HG03521 (cell line): ENCODE measurements around the gene C6orf120.
A peak's percentile ranks its signal among the peaks of the same experiment; 100 is the strongest.

ENCODE experiments used
- ATAC-seq: cut with Tn5 transposase; IDR thresholded peaks from one replicate; pipeline ENCODE4 v1.9.1; 2021; ENCODE audit warnings: mild to moderate bottlenecking, moderate library complexity; ENCODE audit not compliant: unreplicated experiment

The C6orf120 gene

DNA sequence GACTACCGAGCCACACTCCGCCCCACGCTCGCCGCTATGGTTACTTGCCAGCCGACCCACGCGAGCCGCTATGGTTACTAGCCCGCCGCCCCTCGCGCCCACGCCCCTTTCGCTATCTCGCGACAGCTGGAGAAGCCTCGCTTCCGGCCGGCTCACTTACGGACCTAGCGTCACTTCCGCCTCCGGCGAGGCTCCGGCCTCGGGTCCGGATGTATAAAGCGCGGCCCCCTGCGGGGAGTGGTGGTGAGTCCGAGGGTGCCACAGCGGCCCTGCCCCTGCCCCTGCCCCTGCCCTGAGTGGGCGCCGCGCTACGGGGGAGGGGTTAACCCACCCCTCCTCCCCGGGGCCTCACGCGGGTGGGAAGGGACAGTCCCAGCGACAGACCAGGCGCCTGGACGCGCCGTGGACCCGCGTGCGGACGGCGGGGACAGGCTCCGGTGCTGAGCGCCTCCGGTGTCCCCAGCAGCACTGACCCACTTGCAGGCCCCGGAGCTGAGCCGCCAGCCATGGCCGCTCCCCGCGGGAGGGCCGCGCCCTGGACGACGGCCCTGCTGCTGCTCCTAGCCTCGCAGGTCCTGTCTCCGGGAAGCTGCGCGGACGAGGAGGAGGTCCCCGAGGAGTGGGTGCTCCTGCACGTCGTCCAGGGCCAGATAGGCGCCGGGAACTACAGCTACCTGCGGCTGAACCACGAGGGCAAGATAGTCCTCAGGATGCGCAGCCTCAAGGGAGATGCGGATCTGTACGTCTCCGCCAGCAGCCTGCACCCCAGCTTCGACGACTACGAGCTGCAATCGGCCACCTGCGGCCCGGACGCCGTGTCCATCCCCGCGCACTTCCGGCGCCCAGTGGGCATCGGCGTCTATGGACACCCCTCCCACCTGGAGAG is at the start of gene C6orf120, which contains the start of gene WDR27:
TSS of gene C6orf120 (plus strand) at position 173 of the 886 bp plus-strand sequence. CDS start at position 507, 334 bp downstream.
TSS of gene WDR27 (minus strand) at position 76 of the 886 bp plus-strand sequence. CDS start 13,024 bp downstream, outside the sequence.
- peak; percentile 94 for ATAC-seq

DNA sequence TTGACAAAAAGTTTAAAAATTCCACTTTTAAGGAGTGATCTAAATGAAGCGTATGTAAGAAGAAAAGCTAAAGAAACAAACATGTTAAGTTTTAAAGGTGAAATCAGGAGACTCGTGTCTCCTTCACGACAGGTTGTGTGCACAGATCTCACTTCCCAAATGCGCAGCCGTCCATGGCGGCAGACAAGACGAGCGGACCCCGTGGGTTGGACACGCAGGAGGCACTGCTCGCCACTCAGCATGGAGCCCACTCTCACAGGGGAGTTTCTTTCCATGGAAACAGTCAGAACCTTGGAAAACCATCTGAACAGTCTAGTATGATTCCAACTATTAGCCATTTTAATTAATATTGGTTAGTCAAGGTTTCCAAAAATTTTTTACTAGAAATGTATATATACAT is 49.0 kb upstream of the C6orf120 start:
- ATAC-seq, result no peak

DNA sequence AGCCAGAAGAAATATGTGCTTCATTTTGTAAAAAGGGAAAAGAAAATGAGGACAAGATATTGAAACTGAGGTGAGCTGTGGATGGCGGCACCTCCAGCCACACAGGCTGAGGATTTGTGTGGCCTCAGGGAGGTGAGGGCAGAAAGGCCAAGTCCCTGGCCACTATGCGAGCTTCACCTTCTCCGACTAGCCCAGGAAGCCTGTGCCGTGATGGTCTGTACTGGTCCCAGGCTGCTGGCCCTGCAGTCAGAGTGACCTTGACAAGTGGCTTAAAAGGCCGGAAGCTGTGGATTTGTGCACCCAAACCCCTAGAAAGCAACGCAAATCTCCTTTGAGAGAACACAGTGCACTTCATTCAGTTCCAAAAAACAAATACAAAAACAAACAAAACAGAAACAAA is 48.2 kb upstream of the C6orf120 start:
- ATAC-seq, result no peak

DNA sequence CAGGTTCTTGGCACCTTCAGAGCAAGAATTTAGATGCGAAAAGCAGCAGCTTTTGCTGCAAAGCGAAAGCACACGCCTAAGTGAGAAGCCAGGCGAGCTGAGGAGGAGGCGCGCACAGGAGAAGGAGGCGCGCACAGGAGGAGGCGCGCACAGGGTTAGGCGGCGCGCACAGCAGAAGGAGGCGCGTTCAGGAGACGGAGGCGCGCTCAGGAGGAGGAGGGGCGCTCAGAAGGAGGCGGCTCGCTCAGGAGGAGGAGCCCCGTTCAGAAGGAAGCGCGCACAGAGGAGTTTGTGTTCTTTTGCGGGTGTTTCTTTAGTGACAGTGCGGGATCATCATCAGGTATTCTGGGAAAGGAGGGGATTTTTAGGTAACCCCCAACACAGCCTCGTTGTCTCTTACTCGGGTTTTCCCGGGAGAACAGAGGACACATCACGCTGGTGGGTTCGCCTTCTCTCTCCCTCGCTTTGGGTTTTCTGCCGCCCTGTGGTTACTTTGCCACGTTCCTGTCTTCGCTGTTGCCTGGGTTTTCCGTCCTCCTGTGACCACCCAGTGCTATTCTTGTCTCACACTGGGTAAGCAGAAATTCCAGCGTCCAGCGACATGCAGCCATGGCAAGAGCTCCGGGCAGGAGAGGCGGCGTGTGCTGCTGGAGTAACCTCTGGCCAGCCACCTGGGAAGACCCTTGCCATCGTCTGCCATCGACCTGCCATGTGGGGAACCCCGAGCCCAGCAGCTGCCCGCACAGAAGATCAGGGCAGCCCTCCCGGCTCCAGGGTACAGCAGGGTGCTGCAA is 47.1 kb upstream of the C6orf120 start:
- peak; percentile 88 for ATAC-seq

DNA sequence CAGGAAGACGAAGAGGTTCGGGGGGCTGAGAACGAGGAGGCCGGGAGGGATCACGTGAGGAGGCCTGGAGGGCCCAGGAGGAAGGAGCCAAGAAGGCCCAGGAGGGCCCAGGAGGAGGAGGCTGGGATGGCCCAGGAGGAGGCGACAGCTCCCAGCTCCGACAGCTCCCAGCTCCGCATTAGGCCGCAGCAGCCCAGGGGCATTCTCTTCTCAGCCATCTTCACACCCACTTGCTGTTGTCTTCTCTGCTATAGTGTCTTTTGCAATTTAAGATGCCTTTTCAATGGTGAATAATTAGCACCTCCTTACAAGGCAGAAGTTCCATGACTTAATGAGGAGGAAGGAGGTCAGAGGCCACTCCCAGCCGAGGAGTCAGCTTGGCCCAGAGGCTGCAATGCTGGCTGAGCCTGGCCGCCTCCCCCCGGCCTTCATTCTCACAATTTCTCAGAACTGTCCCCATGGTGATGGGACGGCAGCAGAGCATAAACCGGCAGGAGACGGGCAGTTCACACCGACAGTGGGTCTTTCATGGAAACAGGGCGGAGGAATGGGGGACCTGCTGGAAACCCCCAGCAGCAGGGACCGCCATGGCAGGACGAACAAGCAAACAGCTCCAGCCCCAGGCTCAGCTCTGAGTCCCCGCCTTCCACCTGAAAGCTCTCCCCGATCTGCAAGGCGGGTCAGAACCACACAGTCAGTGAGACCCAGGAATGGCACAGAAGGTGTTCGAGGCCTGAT is 45.2 kb upstream of the C6orf120 start:
- ATAC-seq, result no peak

DNA sequence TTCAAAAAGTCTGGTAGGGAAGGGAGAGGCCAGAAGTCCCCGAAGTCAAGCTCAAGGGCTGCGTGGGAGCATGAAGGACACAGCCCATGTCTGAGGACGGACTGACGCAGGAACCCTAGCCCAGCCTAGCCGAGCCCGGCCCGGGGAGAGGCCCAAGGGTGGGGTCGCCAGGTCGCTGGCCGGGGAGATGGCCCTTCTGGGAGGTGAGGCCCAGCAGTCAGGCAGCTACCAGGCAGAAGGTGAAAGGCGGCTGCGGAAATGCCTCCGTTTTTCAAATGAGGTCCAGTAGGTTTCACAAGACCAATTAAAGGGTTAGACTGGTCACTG is 44.7 kb upstream of the C6orf120 start:
- ATAC-seq, result no peak

DNA sequence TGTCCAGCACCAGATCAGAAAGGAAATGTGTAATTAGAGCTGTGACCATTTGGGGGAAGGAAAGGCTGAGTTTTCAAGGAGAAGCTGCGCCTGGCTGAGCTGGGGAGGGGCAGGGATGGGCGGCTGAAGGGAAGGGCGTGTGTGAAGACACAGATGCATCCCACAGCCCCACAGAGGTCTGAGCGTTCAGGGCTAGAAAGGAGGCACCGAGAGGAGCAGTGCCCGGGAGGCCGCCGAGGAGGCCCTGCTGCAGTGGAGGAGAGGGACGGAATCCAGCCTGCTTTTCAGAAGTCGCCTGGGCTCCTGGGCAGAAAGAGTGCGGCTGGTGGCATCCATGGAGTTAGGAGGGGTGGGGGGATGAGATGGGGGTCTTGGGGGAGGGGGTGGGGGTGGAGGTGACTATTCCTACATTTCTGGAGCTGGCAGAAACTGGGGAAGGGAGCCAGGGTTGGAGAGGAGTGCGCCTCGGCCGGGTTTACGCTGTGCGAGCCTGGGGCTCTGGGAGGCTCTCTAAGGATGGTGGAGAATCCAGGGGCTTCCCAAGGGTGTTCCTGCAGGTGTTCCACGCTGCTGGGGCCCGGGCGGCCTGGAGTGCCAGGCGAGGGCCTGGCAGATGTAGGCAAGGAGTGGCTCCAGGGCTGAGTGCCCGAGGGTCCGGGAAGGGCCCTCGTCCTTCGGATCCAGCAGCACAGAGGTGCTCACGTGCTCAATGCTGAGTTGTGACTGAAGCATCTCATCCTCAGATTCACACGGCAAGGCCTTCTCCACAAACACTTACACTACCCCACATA is 41.9 kb upstream of the C6orf120 start:
- no peak for ATAC-seq

DNA sequence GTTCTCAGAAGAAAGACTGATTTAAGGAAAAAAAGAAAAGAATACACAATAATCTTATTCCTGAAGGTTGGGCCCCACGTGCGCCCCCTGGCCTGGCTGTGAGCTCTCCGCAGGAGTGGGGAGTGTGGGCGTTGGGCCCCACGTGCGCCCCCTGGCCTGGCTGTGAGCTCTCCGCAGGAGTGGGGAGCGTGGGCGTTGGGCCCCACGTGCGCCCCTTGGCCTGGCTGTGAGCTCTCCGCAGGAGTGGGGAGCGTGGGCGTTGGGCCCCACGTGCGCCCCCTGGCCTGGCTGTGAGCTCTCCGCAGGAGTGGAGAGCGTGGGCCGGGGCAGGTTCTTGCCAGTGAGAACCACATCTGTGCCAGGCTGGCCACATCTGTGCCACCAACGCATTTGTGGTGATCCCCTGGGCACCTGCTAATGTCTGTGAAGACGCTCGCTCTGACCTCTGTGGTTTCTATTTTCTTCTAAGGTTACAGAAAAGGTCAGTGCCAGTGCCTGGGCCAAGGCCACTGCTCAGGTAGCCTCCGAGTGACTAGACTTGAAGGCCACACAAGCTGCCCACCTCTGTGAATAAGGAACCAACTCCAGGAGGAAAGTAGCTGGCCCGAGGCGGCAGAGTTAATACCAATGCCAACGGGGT is 41.1 kb upstream of the C6orf120 start:
- ATAC-seq, result no peak

DNA sequence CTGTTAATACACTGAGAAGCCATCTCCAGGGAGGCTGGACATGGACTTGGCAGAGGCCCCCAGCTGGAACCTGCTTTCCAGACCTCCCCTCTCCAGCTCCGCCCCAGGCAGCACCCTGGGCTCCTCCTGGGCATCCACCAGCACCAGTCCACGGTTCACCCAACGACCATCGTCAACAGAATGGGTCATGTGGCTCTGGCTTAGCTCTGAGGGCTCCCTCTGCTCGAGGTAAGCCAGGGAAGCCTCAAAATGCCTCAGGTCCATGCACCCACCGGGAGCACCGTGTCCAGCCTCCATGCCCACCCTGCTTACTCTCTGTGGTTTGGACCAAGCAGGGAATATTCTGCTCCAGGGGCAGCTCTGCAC is 40.6 kb upstream of the C6orf120 start:
- ATAC-seq, result no peak

DNA sequence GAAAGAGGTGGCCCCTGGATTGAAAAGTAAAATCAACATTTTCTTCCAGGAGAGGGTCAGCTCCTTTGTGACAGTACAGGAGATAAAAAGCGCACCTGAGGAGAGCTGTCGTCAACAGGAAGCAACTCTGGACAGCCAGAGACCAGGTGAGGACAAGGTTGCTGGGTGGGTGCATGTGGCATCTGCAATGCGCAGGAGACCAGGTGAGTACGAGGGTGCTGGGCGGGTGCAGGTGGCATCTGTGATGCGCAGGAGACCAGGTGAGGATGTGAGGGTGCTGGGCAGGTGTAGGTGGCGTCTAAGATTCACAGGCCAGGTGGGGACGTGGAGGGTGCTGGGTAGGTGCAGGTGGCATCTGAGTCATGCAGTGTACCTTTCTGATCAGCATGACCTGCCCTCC is 38.5 kb upstream of the C6orf120 start:
- no peak for ATAC-seq

DNA sequence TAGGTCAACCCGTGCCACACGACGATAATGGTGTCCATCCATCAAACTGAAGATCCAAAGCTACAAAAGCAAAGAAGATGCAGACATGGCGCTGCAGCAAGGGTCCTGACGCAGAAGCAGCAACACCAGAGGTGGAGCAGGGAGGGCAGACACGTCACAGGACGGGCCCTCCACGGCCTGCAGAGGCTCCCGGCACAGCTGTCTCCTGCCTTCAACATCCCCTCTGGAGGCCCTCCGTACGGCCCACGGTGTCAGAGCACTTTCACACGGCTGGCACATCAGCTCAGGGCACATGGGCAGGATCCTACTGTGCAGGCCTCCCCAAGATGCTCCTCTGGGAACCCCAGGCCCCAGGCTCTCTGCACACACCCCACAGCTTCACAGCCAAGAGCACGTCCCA is 37.7 kb upstream of the C6orf120 start:
- no peak for ATAC-seq

DNA sequence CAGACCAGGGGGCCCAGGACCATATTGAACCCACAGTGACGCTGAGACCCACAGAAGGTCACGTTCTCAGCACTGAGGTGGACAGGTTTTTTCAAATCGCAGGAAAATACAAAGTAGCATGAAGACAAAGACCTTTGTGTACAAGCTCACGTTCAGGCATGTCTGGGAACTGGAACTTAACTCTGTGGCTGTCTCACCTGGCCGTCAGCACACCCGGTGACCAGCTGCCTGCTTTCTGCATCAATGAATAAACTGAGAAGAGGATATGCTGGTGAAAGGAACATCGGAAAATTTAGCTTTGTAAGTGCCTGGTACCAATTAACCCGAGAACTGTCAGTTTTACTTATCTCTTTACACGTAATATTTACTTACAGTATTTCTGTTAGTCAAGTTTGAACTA is 36.6 kb upstream of the C6orf120 start:
- no peak for ATAC-seq

DNA sequence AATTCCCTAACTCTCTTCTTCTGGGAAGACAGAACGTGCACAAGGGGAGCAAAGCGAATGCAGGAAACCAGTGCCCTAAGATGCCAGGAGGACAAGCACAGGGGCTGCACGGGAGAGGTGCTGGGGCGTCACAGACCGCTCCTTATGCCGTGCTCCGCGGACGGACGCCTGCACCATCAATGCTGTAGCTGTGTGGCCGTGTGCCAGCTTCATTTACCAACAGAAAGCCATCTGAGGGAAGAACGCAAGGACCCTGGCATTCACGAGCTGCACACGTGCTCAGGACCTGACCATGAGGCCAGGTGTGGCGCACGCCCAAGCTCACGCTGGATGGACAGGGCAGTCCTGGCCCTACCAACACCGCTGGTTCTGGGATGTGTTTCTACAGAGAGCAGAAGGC is 35.5 kb upstream of the C6orf120 start:
- no peak for ATAC-seq

DNA sequence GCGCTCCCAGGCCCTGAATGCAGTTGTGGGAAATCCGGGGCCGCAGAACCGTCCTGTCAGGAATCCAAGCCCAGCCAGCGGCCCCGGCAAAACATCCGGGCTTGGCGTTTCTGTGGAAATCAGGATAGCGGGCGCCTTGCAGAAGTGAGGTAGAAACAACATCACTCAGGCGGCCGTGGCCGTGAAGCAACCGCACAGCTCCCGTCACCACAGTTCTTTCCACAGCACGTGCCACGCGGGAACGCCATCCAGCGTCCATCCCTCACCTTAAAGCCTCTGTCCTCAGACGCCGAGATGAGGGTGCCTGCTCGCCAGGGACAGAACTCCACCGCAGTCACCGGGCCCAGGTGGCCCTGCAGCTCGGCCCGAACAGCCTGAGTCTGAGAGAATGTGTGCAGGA is 34.2 kb upstream of the C6orf120 start:
- no peak for ATAC-seq

DNA sequence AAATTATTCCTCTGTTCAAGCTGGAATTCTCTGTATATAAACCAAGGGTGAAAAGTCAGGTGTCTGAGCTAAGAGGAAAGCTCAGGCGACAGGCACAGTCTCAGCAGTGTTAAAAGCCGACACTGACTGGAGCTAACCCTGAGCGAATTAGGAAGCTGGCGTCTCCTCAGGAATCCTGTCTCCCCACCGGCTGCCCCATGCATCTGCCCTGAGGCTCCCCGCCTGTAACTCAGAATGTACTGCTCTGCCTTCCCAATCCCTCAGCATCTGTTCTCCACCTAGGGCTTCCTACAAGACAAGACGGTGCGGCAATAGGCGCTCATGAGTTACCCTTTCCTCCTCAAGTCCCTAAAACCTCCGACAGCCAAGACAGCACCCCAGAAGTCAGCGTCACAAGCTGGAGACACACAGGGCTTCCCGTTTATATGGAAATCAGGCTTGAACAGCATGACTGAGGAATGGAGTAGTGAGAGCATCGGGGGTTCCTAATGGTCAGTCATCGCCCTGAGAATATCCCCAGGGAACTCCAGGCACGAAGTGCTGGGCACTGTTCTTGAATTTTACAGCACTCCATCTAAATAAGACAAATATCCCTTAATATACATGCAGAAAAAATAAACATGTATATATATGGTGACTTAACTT is 33.6 kb upstream of the C6orf120 start:
- no peak for ATAC-seq

DNA sequence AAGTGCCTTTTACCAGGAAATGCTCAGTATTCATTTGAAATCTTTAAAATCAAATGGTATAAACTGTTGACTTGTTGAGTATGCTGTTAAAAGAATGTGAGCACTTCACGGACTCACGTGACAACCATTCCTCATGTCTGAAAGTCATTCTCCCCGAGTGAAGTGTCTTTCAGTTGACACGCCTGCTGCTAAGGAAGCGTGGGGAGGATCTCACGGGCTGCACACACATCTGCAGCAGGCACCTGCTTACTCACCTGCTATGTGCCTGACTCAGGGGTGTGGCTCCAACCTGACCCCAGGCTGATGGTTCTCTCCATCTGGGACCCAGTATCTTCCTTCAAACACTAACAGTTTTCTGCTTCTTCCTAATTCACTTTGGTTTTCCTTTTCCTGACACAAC is 32.8 kb upstream of the C6orf120 start:
- no peak for ATAC-seq

DNA sequence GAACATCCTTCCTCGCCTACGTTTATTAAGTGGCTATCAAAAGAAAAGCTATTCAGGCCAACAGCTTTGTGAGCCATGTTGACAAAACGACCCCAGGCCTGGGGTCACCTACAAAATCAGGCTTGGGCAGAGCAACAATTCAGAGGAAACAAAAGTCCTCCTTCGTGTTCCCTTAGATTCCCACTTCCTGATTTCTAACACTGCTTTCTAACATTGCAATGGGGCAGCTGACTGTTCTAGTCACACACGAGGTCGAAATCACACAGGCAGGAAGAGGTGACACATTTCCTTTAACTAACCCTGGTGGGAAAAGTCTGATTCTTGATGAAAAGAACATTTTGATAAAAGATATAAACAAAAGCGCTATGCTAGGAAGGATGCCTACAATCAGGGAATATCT is 32.0 kb upstream of the C6orf120 start:
- no peak for ATAC-seq

DNA sequence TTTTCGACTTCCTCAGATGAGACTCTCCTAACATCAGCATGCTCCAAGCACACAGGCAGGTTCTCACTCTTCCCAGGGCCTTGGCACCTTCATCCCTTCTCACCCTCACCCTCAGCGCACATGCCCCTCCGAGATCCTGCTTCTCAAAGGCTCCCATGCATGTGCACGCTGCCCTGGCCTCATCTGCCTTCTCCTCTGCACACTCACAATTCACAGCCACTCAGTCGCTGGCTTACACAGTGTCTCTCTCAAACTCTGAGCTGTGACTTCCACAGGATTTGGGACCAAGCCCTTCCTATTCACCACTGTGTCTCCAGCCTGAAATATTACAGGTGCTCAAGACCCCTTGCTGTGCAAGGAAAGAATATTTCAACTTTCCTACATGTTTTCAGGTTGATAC is 30.4 kb upstream of the C6orf120 start:
- ATAC-seq, result no peak

DNA sequence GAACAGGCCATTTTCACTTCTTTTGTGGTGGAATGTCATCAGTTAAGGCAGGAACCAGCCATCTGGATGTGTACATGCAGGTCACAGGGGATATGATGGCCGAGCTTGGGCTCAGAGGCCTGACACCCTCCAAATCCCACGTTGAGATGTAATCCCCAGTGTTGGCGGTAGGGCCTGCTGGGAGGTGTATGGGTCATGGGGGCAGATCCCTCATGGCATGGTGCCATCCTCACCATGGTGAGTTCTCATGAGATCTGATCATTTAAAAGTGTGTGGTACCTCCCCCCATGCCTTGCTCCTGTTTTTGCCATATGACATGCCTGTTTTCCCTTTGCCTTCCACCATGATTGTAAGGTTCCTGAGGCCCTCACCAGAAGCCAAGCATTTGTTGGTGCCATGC is 26.9 kb upstream of the C6orf120 start:
- no peak for ATAC-seq

DNA sequence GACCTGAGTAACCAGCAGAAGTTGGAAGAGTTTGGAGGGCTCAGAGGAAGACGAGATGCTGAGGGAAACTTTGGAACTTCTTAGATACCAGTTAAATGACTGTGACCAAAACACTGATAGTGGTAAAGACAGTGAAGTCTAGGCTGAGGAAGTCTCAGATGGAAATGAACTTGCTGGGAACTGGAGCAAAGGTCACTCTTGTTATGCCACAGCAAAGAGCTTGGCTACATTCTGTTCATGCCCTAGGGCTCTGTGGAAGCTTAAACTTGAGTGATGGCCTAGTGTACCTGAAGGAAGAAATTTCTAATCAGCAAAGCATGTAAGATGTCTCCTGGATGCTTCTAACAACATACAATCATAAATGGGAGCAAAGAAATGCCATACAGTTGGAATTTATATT is 24.8 kb upstream of the C6orf120 start:
- ATAC-seq, result no peak
